Caco-2 (cell line): ENCODE results near the gene AIFM3. TPM values are rescaled to one million over a fixed set of nuclear protein-coding genes. Genes with fewer than 3 reads are reported as not detected.

Source experiments
- BruUV-seq: library from RNA; stranded (reverse); fragments of 400-500 nt; replicated peaks from 2 replicates; lab custom pipeline; 2021; lab: Mats Ljungman, UMichigan
- CTCF ChIA-PET: fragments of 300-600 bp; sonication (Branson Sonifier 250); formaldehyde crosslinking; loops from one replicate; lab custom pipeline; 2022; ENCODE audit warnings: antibody characterized with exemption; lab: Charles Lee
- POLR2A ChIA-PET: fragments of 300-600 bp; sonication (Branson Sonifier 250); formaldehyde crosslinking; loops from one replicate; lab custom pipeline; 2022; ENCODE audit warnings: antibody characterized with exemption; lab: Charles Lee
- DNase-seq, 2 experiments: peaks; one replicate each; pipeline versions ENCODE4 v3.0.0 to v3.0.0-alpha.2; 2020 to 2022
- H3K27me3 ChIP-seq: replicated peaks from 2 replicates; pipeline ENCODE4 v1.6.0; 2011; ENCODE audit warnings: low read length; ENCODE audit not compliant: control insufficient read depth, insufficient read depth
- H3K36me3 ChIP-seq: 2 replicates; pipeline ENCODE4 v1.5.1; 2011; ENCODE audit warnings: low read length; ENCODE audit not compliant: control insufficient read depth, insufficient read depth
- H3K4me1 ChIP-seq: fragments of 250-450 bp; sonication (Bioruptor Pico); 2 replicates; pipeline ENCODE4 v1.5.1; 2020; ENCODE audit warnings: mild to moderate bottlenecking
- H3K4me3 ChIP-seq: 2 replicates; pipeline ENCODE4 v1.5.1; 2011; ENCODE audit warnings: low read depth, mild to moderate bottlenecking, control low read depth, low read length
- H3K9me3 ChIP-seq: fragments of 250-450 bp; sonication (Bioruptor Pico); 2 replicates; pipeline ENCODE4 v1.5.1; 2020; ENCODE audit warnings: mild to moderate bottlenecking, moderate library complexity
- H3K27ac Mint-ChIP-seq: one replicate; pipeline ENCODE4 v1.8.0; 2022; ENCODE audit warnings: mixed read lengths; ENCODE audit not compliant: unreplicated experiment
- H3K27me3 Mint-ChIP-seq: one replicate; pipeline ENCODE4 v1.8.0; 2022; ENCODE audit warnings: mixed read lengths; ENCODE audit not compliant: insufficient read depth, unreplicated experiment
- H3K36me3 Mint-ChIP-seq: one replicate; pipeline ENCODE4 v1.8.0; 2022; ENCODE audit warnings: mild to moderate bottlenecking, mixed read lengths; ENCODE audit not compliant: insufficient read depth, unreplicated experiment
- H3K4me1 Mint-ChIP-seq: one replicate; pipeline ENCODE4 v1.8.0; 2022; ENCODE audit warnings: low read depth, mixed read lengths; ENCODE audit not compliant: unreplicated experiment
- H3K4me3 Mint-ChIP-seq: one replicate; pipeline ENCODE4 v1.8.0; 2022; ENCODE audit warnings: mild to moderate bottlenecking, moderate library complexity, mixed read lengths; ENCODE audit not compliant: unreplicated experiment
- H3K9me3 Mint-ChIP-seq: one replicate; pipeline ENCODE4 v1.8.0; 2022; ENCODE audit warnings: mixed read lengths; ENCODE audit not compliant: unreplicated experiment
- intact Hi-C: fragments of 100-400 bp; cut with micrococcal nuclease; formaldehyde crosslinking; loops from one replicate; pipeline ENCODE4 v1.10.0; 2022; ENCODE audit not compliant: unreplicated experiment
- total RNA-seq: library from RNA; stranded (reverse); gene quantifications from 2 replicates; pipeline ENCODE4 v1.2.3, GENCODE V29; 2022
- TF ChIP-seq, protein P1 (sequence below), 2 experiments: fragments of 200-600 bp in 1 of 2; IDR thresholded peaks; 1 replicate in 1 of 2; 2 replicates in 1 of 2; pipeline versions ENCODE4 v1.5.1 to v1.8.0; 2011 to 2022; ENCODE audit warnings: antibody characterized with exemption in 1 of 2, control low read depth in 1 of 2, inconsistent platforms in 1 of 2, low read depth in 1 of 2, low read length in 1 of 2, mild to moderate bottlenecking in 1 of 2, moderate library complexity in 1 of 2; ENCODE audit not compliant: insufficient read depth in 1 of 2, severe bottlenecking in 1 of 2, unreplicated experiment in 1 of 2

AIFM3 gene
- total RNA-seq, 1 experiment from 2014 or later: 0.73 TPM

- Histone ChIP-seq H3K27me3 (no peaks in the 10 kb centered on the region; the same call in 1 of the 2 replicates), H3K4me3 (no peak overlapping the region), H3K4me1 (0 out of 2 replicates have a peak, but pooled peaks cover under 1% of the 10 kb centered on the region), H3K9me3 (0 out of 2 replicates have a peak, but pooled peaks cover 3% of the 10 kb centered on the region), H3K36me3 (no peaks in the 10 kb centered on the region)
- ChIA-PET CTCF (no interaction called here), POLR2A (no interaction called here)
- TF ChIP-seq, protein P1, sequence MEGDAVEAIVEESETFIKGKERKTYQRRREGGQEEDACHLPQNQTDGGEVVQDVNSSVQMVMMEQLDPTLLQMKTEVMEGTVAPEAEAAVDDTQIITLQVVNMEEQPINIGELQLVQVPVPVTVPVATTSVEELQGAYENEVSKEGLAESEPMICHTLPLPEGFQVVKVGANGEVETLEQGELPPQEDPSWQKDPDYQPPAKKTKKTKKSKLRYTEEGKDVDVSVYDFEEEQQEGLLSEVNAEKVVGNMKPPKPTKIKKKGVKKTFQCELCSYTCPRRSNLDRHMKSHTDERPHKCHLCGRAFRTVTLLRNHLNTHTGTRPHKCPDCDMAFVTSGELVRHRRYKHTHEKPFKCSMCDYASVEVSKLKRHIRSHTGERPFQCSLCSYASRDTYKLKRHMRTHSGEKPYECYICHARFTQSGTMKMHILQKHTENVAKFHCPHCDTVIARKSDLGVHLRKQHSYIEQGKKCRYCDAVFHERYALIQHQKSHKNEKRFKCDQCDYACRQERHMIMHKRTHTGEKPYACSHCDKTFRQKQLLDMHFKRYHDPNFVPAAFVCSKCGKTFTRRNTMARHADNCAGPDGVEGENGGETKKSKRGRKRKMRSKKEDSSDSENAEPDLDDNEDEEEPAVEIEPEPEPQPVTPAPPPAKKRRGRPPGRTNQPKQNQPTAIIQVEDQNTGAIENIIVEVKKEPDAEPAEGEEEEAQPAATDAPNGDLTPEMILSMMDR (IDR thresholded peaks at IDR 0.05; ENCODE audit: insufficient read depth in 1 of 2, low read depth in 1 of 2, low read length in 1 of 2, severe bottlenecking in 1 of 2, unreplicated experiment in 1 of 2): no peak
- H3K27ac Mint-ChIP-seq: peak overlapping the region; percentile 41
- BruUV-seq: no TSS peak
- no peak overlapping the region for H3K4me3 Mint-ChIP-seq
- no peak for DNase-seq
- H3K27me3 Mint-ChIP-seq: no peaks in the 10 kb centered on the region
- H3K36me3 Mint-ChIP-seq: no peaks in the 10 kb centered on the region
- peaks cover 8% of the 10 kb centered on the region for H3K9me3 Mint-ChIP-seq
- intact Hi-C loops: no loop called here
- no peaks in the 10 kb centered on the region for H3K4me1 Mint-ChIP-seq
Measured at GRCh38 chr22:20975541-20976290, 8.7 kb downstream of the AIFM3 start.

DNA sequence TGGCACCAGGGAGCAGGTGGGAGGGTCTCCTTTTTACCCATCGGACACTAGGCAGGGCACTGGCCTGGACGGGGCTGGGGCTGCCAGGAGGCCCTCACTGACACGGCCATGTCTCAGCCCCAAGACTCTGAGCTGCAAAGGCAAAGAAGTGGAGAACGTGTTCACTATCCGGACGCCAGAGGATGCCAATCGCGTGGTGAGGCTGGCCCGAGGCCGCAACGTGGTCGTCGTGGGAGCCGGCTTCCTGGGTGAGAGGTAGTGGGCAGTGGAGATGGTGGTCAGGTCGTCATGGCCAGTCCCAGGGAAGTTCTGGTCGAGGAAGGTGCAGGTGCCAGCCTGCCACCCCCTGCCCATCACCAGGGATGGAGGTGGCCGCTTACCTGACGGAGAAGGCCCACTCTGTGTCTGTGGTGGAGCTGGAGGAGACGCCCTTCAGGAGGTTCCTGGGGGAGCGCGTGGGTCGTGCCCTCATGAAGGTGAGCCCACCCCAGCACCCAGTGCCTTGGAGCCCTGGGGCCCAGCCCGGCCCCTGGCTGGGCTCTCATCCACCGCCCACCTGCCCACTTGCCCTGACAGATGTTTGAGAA is 9.3 kb downstream of the AIFM3 start:
- no peak overlapping the region for H3K4me3 ChIP-seq
- CTCF ChIA-PET: no interaction called here
- DNase-seq: no peak
- no TSS peak for BruUV-seq
- TF ChIP-seq, protein P1 (IDR thresholded peaks at IDR 0.05; ENCODE audit: insufficient read depth in 1 of 2, low read depth in 1 of 2, low read length in 1 of 2, severe bottlenecking in 1 of 2, unreplicated experiment in 1 of 2): no peak
- no peaks in the 10 kb centered on the region for H3K36me3 ChIP-seq
- H3K27me3 Mint-ChIP-seq: no peaks in the 10 kb centered on the region
- no peaks in the 10 kb centered on the region; the same call in 1 of the 2 replicates for H3K27me3 ChIP-seq
- no peak overlapping the region for H3K27ac Mint-ChIP-seq
- no peaks in the 10 kb centered on the region for H3K36me3 Mint-ChIP-seq
- POLR2A ChIA-PET: no interaction called here
- no peaks in the 10 kb centered on the region for H3K4me1 Mint-ChIP-seq
- peaks cover 8% of the 10 kb centered on the region for H3K9me3 Mint-ChIP-seq
- no peak overlapping the region for H3K4me3 Mint-ChIP-seq
- 0 out of 2 replicates have a peak, but pooled peaks cover 3% of the 10 kb centered on the region for H3K9me3 ChIP-seq
- H3K4me1 ChIP-seq: peaks cover 7% of the 10 kb centered on the region; the same call in 1 of the 2 replicates
- intact Hi-C loops: no loop called here

GRCh38 chr22:20977019-20977418 is 10.0 kb downstream of the AIFM3 start:
- Mint-ChIP-seq H3K27ac (no peak overlapping the region), H3K27me3 (no peaks in the 10 kb centered on the region), H3K9me3 (peaks cover 8% of the 10 kb centered on the region), H3K36me3 (peaks cover 5% of the 10 kb centered on the region), H3K4me1 (no peaks in the 10 kb centered on the region), H3K4me3 (no peak overlapping the region)
- ChIA-PET CTCF (no interaction called here), POLR2A (no interaction called here)
- no peak for DNase-seq
- intact Hi-C loops: no loop called here
- Histone ChIP-seq H3K36me3 (no peaks in the 10 kb centered on the region), H3K9me3 (0 out of 2 replicates have a peak, but pooled peaks cover 3% of the 10 kb centered on the region), H3K4me1 (peaks cover 7% of the 10 kb centered on the region; the same call in 1 of the 2 replicates), H3K27me3 (no peaks in the 10 kb centered on the region; the same call in 1 of the 2 replicates), H3K4me3 (no peak overlapping the region)
- TF ChIP-seq, protein P1 (IDR thresholded peaks at IDR 0.05; ENCODE audit: insufficient read depth in 1 of 2, low read depth in 1 of 2, low read length in 1 of 2, severe bottlenecking in 1 of 2, unreplicated experiment in 1 of 2): no peak
- no TSS peak for BruUV-seq
